GM13976 (cell line): ENCODE results near the gene PIK3C2G.

Source experiments
- DNase-seq: peaks from one replicate; pipeline ENCODE4 v3.0.0; 2012; ENCODE audit warnings: low spot score
- CTCF ChIP-seq: IDR thresholded peaks from 2 replicates; pipeline ENCODE4 v1.5.1; 2012; ENCODE audit warnings: borderline replicate concordance, mild to moderate bottlenecking; ENCODE audit not compliant: insufficient read depth; ENCODE audit errors: extremely low read depth, missing control alignments, control extremely low read depth
- in situ Hi-C: fragments of 300-500 bp; cut with MboI; formaldehyde crosslinking; loops from one replicate; pipeline ENCODE4 v1.12.0; 2022; ENCODE audit warnings: low sequenced_read_pairs, mixed read lengths, inconsistent platforms; ENCODE audit not compliant: unreplicated experiment

PIK3C2G gene

GRCh38 chr12:18270958-18271460 is 9.7 kb downstream of the PIK3C2G start:
- in situ Hi-C loops, result no loop called here
- no peak for DNase-seq
- no peak for TF ChIP-seq CTCF

- no peak for TF ChIP-seq CTCF
- DNase-seq, result no peak
- in situ Hi-C loops, result no loop called here
These were observed 14.7 kb downstream of the PIK3C2G start for GRCh38 chr12:18275981-18276380.

GRCh38 chr12:18277196-18277595 is 15.9 kb downstream of the PIK3C2G start:
- in situ Hi-C loops, result no loop called here
- TF ChIP-seq CTCF, result no peak
- DNase-seq, result no peak

GRCh38 chr12:18280728-18281127 is 19.4 kb downstream of the PIK3C2G start:
- in situ Hi-C loops, result no loop called here
- TF ChIP-seq CTCF, result no peak
- no peak for DNase-seq

GRCh38 chr12:18281941-18282340 is 20.6 kb downstream of the PIK3C2G start:
- TF ChIP-seq CTCF, result no peak
- DNase-seq, result no peak
- in situ Hi-C loops, result no loop called here

GRCh38 chr12:18283831-18284230 is 22.5 kb downstream of the PIK3C2G start:
- no peak for TF ChIP-seq CTCF
- in situ Hi-C loops, result no loop called here
- no peak for DNase-seq

GRCh38 chr12:18284386-18284785 is 23.1 kb downstream of the PIK3C2G start:
- TF ChIP-seq CTCF, result no peak
- in situ Hi-C loops, result no loop called here
- DNase-seq, result no peak
